HG03521 (cell line): ENCODE results near the gene AXDND1.
"Not testable (repeated sequence)": the region's sequence is repeated elsewhere in the genome, so short reads cannot be mapped to it uniquely, and the experiment has no call there.

Experiments
- ATAC-seq: cut with Tn5 transposase; IDR thresholded peaks from one replicate; pipeline ENCODE4 v1.9.1; 2021; ENCODE audit warnings: mild to moderate bottlenecking, moderate library complexity; ENCODE audit not compliant: unreplicated experiment

AXDND1 gene

DNA sequence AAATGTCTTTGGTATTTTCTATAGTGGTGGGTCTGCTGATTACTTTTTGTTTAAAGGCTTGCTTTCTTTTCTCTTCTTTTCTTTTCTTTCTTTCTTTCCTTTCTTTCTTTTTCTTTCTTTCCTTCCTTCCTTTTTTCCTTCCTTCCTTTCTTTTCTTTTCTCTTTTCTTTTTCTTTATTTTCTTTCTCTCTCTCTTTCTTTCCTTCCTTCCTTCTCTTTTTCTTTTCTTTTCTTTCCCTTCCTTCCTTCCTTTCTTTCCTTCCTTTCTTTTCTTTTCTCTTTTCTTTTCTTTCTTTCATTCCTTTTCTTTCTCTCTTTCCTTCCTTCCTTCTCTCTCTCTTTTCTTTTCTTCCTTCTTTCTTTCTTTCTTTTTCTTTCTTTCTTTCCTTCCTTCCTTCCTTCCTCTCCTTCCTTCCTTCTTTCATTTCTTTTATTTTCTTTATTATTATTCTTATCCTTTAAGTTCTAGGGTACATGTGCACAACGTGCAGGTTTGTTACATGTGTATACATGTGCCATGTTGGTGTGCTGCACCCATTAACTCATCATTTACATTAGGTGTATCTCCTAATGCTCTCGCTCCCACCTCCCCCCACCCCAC is 93.9 kb downstream of the AXDND1 start:
- ATAC-seq: not testable (repeated sequence)

DNA sequence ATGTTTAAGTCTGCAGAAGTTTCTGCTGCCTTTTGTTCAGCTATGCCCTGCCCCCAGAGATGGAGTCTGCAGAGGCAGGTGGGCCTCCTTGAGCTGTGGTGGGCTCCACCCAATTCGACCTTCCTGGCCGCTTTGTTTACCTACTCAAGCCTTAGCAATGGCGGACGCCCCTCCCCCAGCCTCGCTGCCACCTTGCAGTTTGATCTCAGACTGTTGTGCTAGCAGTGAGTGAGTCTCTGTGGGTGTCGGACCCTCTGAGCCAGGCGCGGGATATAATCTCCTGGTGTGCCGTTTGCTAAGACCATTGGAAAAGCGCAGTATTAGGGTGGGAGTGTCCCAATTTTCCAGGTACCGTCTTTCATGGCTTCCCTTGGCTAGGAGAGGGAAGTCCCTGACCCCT is 99.9 kb downstream of the AXDND1 start:
- not testable (repeated sequence) for ATAC-seq

DNA sequence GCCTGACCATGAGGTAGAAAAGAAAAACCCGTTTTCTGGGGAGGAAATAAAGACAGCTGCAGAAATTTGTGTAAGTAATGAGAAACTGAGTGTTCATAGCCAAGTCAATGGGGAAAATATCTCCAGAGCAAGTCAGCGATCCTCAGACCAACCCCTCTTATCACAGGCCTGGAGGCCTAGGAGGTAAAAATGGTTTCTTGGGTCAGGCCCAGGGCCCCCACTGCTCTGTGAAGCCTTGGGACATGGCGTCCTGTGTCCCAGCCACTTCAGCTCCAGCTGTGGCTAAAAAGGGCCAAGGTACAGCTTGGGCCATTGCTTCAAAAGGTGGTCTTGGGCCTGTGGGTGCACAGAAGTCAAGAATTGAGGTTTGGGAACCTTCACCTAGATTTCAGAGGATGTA is 108.9 kb downstream of the AXDND1 start:
- no peak for ATAC-seq

DNA sequence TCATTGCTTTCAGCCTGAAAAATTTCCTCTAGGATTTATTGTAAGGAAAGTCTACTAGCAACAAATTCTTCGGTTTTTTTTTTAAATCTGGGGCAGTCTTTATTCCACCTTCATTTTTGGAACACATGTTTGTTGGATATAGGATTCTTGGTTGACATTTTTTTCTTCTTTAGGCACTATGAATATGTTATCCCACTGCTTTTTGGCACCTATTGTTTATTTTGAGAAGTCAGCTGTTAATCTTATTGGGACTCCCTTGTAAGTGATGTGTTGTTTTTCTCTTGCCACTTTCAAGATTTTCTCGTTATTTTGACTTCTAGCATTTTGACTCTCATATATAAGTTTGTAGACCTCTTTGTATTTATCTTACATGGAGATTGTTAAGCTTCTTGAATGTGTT is 110.7 kb downstream of the AXDND1 start:
- no peak for ATAC-seq

DNA sequence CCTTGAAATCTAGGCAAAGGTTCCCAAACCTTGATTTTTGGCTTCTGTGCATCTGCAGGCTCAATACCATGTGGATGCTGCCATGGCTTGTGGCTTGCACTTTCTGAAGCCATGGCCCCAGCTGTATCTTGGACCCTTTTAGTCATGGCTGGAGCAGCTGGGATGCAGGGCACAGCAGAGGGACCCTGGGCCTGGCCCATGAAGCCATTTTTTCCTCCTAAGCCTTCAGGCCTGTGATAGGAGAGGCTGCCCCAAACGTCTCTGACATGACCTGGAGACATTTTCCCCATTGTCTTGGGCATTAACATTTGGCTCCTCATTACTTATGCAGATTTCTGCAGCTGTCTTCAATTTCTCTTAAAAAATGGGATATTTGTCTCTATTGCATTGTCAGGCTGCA is 112.6 kb downstream of the AXDND1 start:
- no peak for ATAC-seq

DNA sequence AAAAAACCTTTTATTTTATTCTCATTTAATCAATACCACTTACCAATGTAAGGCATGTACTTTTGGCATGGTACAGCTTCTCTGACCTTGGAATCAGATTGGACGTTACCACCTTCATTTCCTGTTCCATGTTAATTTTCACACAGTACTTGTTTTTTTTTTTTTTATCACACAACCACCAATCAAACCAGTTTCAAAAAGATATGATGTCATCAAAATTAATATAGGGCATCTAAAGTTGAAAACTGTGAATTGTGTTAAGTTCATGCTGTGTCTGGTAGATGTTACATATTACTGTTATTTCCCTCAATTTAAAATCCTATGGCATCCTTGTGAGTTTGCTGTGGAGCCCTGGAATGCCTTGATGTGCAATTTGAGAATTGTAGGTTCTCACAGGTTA is 124.8 kb downstream of the AXDND1 start:
- ATAC-seq: no peak

DNA sequence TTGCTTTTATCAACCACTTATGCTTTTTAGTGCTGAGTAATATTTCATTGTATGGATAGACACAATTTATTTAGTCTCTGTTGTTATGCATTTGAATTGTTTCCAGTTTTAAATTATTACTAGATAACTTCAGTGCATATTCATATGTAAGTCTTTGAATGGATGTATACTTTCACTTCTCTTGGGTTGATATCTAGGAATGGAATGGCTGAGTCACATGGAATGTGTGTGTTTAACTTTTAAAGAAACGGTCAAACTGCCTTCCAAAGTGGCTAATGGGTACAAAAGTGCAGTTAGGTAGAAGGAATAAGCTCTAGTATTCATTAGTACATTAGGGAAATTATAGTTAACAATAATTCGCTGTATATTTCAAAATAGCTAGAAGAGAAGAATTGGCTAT is 127.6 kb downstream of the AXDND1 start:
- no peak for ATAC-seq

DNA sequence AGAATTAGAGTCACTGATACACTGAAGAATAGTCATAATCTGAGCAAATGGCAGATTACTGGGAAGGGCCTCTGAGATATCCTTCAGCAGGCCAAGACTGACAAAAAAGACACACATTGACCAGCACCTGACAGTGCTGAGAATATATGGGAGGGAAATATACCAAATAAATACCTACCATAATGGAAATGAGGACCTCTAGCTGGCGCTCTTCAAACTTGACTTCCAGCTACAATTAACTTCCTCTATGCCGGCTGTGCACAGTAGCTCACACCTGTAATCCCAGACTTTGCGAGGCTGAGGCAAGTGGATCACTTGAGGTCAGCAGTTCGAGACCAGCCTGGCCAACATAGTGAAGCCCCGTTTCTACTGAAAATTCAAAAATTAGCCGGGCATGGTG is 140.4 kb downstream of the AXDND1 start:
- ATAC-seq: no peak

DNA sequence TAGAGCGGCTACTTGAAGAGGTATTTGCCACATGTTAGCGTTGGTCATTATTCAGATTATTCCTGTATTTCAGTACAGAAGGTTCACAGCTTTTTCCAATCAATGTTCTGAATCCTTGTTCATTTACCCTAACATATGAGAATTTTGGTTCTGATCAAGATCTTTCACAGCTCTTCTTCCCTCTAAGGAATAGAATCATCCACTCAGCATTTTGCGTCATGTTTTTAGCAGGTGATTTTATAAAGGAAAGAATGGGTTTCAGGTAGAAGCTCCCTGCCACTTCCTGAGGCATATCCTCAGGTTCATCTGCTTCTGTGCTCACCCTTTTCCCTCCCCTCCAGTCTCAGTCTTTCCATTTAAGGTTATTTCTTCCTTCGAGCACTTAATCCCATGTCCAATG is 143.6 kb downstream of the AXDND1 start:
- ATAC-seq: no peak

DNA sequence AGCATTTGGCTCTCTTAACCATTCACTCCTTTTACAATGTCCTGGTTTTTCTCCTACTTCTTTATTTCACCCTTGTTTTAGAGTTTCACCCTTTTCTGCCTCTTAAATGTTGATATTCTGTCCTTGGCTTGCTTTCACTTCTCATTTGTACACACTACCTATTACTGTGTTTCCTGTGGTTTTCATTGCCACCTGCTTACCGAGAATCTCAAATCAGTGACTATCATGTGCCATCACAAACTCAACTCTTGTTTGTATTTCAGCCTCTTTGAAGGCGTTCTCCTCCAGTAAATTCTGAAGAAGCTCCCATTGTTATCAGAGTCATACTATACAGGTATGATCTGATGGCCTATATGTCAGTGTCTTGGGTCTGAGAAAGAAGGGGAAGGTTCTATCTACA is 144.3 kb downstream of the AXDND1 start:
- peak; percentile 53 for ATAC-seq

DNA sequence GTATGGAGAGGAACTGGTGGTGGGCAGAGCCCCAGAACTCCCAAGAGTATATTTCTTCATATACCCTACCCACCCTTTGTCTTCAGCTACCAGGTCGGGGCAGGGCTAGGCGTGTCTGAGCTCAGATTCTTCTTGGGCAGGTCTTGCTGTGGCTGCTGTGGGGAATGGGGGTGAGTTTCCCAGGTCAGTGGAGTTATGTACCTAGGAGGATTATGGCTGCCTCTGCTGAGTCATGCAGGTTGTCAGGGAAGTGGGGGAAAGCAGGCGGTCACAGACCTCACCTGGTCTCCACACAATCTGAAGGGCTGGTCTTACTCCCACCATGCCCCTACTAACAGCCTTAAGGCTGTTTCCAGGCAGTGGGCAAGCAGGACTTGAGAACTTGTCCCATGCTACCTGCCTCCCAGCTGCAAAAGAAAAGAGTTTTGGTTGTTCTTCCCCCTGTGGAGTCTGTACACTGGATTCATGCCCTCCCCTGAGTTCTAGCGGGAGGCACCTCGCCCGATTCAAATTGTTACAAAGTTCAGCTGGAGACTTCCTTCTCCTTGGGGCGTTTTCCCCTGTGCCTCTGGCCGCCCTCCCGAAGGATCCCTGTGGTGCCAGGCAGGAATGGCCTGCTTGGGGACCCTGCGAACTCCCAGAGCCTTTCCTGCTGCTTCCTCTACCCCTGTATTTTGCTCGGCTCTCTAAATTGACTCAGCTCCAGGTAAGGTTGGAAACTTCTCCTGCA is 151.4 kb downstream of the AXDND1 start:
- ATAC-seq: no peak

DNA sequence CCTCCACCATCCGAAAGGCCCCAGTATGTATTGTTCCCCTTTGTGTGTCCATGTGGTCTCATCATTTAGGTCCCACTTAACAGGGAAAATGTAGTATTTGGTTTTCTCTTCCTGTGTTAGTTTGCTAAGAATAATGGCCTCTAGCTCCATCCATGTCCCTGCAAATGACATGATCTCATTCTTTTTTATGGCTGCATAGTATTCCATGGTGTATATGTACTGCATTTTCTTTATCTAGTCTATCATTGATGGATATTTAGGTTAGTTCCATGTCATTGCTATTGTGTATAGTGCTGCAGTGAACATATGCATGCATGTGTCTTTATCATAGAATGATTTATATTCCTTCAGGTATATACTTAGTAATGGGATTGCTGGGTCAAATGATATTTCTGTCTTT is 152.8 kb downstream of the AXDND1 start:
- not testable (repeated sequence) for ATAC-seq

DNA sequence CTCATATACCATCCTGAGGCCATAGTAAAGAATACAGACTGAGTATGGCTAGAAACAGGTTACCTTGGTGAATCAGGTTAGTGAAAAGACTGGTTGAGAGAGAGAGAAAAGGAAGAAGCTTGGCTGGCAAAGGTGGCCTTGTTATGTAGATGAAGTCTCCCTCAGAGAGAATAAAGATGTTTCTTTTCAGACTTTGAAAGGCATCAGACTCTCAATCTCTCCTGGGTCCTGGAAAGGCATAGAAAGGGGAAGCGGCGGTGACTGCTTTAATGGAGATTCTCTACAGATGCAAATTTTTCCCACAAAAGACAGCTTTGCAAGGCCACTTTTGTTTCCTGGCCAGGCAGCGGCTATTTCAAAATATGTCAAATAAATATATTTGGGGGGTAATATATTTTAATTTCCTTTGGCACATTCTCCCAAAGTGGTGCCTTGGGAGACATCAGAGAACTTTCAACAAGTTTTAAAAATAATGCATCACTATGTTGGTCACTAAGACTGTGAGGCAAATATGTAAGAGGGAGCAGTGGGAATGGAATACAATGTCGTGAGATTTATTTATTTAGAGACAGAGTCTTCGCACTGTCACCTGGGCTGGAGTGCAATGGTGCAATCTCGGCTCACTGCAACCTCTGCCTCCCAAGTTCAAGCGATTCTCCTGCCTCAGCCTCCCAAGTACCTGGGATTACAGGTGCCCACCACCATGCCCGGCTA is 163.9 kb downstream of the AXDND1 start:
- ATAC-seq: no peak

DNA sequence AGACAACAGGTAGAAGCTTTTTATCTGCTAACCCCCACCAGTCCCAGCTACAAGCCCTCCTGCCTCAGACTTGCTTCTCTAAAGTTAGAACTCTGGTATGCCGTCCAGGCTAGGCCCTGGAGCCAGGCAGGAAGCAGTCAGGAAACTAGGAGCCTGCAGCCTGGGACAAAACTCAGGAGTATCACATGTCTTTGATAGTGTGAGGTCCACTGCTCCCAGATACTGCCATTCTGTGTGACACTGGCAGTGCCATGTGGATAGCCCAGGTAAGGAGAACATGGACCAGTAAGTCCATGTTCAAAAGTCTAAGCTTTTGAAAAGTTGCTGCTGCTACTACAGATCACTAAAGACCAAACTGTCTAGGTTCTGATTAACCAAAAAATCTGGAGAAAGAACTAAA is 164.6 kb downstream of the AXDND1 start:
- no peak for ATAC-seq

DNA sequence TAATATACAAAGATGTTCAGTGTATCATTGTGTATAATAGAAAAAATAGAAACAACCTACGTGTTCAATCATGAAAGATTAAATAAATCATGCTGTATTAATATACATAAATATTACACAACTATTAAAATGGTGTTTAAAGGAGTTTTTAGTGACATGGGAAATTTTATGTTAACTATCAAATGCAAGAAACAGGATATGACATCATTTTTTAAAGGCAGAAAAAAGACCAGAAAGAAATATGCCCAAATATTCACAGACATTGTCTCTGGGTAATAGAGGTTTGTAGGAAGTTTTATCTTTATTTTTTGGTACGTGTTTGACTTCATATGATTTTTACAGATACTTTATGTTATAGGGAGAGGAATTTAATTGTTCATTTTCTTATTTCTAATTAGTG is 176.0 kb downstream of the AXDND1 start:
- ATAC-seq: no peak

DNA sequence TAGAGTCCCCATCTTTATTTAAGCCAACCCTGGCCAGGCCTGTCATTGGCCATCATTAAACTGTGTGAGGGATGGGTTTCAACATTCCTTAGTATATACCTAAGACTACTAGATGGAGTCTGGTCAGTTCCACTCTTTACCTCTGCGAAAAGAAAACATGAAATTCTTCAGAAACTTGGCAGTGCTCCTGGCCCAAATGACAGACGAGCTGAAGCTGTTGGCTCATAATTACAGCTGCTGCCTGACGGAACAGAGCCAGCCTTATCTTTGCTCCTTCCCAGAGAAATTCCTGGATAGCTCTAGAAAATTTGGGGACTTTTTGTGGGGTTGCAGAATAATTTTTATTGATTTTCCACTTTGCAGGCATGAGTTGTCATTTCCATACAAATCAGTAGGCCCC is 179.6 kb downstream of the AXDND1 start:
- no peak for ATAC-seq

DNA sequence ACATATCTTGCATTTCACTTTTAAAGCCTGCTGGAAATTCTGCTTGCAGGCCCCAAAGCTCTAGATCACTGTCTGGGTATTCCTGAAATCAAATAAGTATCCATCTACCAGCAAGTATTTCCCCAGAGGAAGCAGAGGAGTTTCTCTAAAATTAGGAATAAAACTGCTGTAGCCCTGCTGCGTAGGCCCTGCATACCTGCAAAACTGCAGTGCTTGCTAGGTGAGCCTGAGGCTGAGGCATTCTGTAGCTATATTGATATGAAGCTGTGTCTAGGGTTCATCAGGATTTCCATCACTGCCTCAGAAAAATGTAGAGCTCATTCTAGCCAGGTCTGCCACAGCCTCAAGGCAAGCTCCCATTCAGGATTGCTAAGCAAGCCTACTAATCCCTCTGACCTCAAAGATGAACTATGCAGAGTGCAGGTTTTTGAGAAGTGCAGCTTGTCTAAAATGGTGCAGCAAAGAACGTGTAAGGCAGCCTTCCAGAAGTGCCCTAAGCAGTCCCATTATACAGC is 181.3 kb downstream of the AXDND1 start:
- no peak for ATAC-seq

DNA sequence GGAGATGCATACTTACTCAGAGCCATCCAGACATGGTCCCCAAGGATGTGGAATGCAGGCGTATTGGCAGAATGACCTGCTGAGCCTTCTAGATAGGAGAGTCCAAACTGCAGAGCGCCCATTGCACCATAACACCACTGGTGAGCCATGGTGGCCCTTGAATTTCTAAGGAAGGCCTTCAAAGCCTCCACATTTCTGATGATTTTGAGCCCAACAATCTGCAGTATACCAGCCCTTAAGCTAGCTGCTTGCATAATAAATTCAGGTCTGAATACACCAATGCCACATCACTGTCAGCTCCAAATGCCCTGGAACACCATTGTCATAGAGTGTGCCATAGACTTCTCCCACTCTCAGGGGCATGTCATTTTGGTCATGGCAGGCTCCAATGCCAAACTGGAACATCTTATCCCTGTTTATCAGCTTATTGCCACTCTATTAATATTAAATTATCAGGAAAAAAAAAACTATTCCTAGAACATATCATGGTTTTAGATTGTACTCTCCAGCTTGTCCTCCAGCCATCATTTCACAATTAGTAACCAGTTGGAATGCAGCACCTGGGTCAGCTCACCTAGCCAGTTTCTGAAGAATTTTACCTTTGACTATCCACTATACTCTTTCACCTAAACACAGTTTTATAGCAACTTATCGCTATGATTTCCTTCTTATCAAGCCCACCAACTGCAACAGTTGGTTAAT is 183.0 kb downstream of the AXDND1 start:
- no peak for ATAC-seq

DNA sequence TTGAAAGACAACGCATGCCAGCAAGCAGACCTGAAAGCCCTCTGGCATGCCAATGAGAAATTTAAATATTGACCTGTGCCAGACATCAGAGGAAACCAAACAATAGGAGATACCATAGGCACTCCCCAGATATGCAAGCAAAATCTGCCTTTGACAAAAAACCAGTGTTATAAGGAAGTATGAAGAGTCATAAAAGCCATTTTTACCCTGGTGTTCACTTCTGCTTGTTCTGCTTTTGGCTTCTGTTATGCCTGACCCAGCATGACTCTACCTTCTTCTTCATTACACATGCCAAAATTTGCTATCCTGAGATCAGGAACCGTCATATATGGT is 183.6 kb downstream of the AXDND1 start:
- ATAC-seq: no peak

DNA sequence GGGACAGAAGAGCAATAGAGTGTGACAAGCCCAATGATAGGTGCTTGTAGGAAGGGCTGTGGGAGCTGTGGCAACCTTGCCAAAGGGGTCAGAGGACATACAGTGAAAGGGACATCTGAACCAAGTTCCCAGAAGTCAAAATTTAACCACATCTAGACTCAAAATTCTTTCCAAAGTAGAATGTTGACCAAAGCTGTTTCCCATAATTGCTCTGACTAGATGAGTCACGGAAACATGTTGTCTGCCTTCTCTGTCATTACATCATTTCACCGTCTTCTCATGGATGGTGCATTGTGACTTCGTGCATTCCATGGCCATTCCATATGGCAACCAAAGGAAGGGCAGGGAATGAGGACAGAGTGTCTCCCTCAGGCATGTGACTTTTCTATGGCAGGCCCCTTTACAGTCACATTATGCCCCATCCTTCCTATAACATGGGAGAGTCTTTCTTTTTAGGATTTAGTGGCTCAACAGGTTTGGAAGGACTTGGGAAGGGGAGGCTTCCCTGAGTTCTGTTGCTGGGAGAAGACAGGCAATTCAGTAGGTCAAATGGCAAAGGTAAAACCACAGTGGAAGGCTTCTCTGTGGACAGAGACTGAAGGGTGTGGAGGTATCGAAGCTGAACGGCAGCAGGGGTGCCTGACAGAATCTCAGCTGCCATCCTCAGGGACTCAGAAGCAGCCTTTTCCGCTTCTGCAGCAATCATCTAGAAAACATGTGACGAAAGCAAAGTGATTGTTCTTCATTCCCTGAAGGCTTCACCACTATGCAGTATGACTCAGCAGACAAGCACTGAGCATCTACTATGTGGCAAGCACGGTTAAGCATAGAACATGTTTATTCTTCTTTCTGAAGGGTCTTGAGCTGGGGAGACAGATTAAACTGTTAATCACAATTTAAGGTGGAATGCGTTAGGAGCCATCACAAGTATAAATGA is 185.2 kb downstream of the AXDND1 start:
- ATAC-seq: peak; percentile 42
